ENCODE measurements around the gene RAB5A. TPM values are rescaled to one million over a fixed set of nuclear protein-coding genes. Genes with fewer than 3 reads are reported as not detected.
A peak's percentile ranks its signal among the peaks of the same experiment; 100 is the strongest.

The RAB5A gene
- total RNA-seq, 1 experiment from 2014 or later = 86.8 TPM

DNA sequence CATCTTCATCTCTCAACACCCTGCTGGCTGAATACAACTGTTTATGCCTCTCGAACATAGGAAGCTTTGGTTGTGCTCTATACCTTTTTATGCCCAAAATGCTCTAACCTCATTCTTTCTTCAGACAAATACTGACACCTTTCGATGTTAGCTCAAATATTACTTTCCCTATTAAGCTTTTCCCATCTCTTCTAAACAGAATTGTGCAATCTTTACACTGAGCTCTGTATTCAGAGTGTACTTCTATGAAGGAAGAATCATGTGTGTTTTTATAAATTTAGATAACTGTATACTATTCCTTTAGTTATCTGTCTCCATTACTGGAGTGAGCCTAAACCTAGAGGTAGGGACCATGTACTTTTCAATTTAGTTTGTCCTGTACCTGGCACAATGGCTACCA lies 14.5 kb upstream of the RAB5A start:
- no peak for DNase-seq
- TF ChIP-seq, protein P1, sequence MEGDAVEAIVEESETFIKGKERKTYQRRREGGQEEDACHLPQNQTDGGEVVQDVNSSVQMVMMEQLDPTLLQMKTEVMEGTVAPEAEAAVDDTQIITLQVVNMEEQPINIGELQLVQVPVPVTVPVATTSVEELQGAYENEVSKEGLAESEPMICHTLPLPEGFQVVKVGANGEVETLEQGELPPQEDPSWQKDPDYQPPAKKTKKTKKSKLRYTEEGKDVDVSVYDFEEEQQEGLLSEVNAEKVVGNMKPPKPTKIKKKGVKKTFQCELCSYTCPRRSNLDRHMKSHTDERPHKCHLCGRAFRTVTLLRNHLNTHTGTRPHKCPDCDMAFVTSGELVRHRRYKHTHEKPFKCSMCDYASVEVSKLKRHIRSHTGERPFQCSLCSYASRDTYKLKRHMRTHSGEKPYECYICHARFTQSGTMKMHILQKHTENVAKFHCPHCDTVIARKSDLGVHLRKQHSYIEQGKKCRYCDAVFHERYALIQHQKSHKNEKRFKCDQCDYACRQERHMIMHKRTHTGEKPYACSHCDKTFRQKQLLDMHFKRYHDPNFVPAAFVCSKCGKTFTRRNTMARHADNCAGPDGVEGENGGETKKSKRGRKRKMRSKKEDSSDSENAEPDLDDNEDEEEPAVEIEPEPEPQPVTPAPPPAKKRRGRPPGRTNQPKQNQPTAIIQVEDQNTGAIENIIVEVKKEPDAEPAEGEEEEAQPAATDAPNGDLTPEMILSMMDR (conservative IDR thresholded peaks at IDR 0.05; ENCODE audit: low read depth, low read length) = no peak
- TF ChIP-seq EZH2phosphoT487 (IDR thresholded peaks at IDR 0.05; ENCODE audit: borderline replicate concordance, low read length) (no peak), EZH2 (IDR thresholded peaks at IDR 0.05; ENCODE audit: low read length, unreplicated experiment) (no peak)
- H3K27ac ChIP-seq (ENCODE audit: low read length) = peak overlapping the region; percentile 65
- H4K20me1 ChIP-seq (ENCODE audit: low read length) = no peaks in the 10 kb centered on the region
- peaks cover 17% of the 10 kb centered on the region for H3K4me1 ChIP-seq (ENCODE audit: insufficient read depth, low read length)
- H3K4me2 ChIP-seq (ENCODE audit: low read length) = peak overlapping the region; percentile 35; the same call in 1 of the 2 replicates
- H3K9me2 ChIP-seq (replicated peaks; ENCODE audit: low read length) = no peaks in the 10 kb centered on the region
- no peaks in the 10 kb centered on the region for H3K9me3 ChIP-seq (ENCODE audit: low read length)
- H3K9ac ChIP-seq (ENCODE audit: low read length) = no peak overlapping the region
- no peaks in the 10 kb centered on the region for H3F3A ChIP-seq (ENCODE audit: low read length, unreplicated experiment)
- no TSS peak for BruUV-seq (replicated peaks)
- H3K36me3 ChIP-seq (ENCODE audit: low read depth, low read length) = no peaks in the 10 kb centered on the region
- no peaks in the 10 kb centered on the region for H3K27me3 ChIP-seq (ENCODE audit: low read length)
- ChIA-PET POLR2A (ENCODE audit: unreplicated experiment) (no interaction called here), CTCF (no interaction called here)
- H3K79me2 ChIP-seq (ENCODE audit: low read length) = no peaks in the 10 kb centered on the region
- no peak overlapping the region for H3K4me3 ChIP-seq (ENCODE audit: low read length)
- ATAC-seq = no peak
- intact Hi-C loops (cut with micrococcal nuclease) = no loop called here
- no peak overlapping the region for H2AFZ ChIP-seq (ENCODE audit: low read length)

DNA sequence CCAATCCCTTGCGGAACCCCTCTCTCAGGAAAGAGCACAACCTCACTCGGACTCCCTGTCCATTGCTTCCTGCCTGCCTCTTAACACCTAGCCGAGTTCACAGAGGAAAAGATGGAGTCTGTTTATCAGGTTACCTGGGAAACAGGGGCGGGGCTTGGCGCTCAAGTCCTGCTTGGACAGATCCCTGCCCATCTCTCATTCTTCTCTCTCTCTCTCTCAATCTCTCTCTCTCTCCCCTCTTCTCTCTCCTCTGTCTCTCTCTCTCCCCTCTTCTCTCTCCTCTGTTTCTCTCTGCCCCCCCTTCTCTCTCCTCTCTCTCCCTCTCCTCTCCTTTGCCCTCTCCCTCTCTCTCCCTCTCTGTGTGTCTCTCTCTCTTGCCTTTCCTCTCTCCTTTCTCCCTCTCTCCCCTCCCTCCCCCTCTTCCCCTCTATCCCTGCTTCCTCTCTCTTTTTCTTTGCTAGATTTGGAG lies 12.8 kb upstream of the RAB5A start, which contains the start of gene EFHB:
TSS of gene EFHB (minus strand) at position 120 of the 469 bp plus-strand sequence. CDS start 199 bp downstream, outside the sequence.
- TF ChIP-seq, protein P1 (conservative IDR thresholded peaks at IDR 0.05; ENCODE audit: low read depth, low read length) = no peak
- TF ChIP-seq EZH2phosphoT487 (IDR thresholded peaks at IDR 0.05; ENCODE audit: borderline replicate concordance, low read length) (no peak), EZH2 (IDR thresholded peaks at IDR 0.05; ENCODE audit: low read length, unreplicated experiment) (no peak)
- H3K4me3 ChIP-seq (ENCODE audit: low read length) = no peak within 1 kb of the TSS
- DNase-seq (peak; percentile 25), ATAC-seq (no peak)
- H3K79me2 ChIP-seq (ENCODE audit: low read length) = no peaks in the 10 kb centered on the region
- ChIA-PET POLR2A (ENCODE audit: unreplicated experiment) (no interaction called here), CTCF (no interaction called here)
- H3K36me3 ChIP-seq (ENCODE audit: low read depth, low read length) = no peaks in the 10 kb centered on the region
- H3K4me2 ChIP-seq (ENCODE audit: low read length) = no peak within 1 kb of the TSS
- BruUV-seq (replicated peaks) = no TSS peak
- no peaks in the 10 kb centered on the region for H3K27me3 ChIP-seq (ENCODE audit: low read length)
- H3F3A ChIP-seq (ENCODE audit: low read length, unreplicated experiment) = no peaks in the 10 kb centered on the region
- H2AFZ ChIP-seq (ENCODE audit: low read length) = 0 out of 2 replicates have a peak within 1 kb of the TSS, but pooled peaks have one; percentile 9
- intact Hi-C loops (cut with micrococcal nuclease) = no loop called here
- H3K9me3 ChIP-seq (ENCODE audit: low read length) = no peaks in the 10 kb centered on the region
- no peak within 1 kb of the TSS for H3K9ac ChIP-seq (ENCODE audit: low read length)
- no peaks in the 10 kb centered on the region for H4K20me1 ChIP-seq (ENCODE audit: low read length)
- H3K27ac ChIP-seq (ENCODE audit: low read length) = no peak within 1 kb of the TSS
- no peaks in the 10 kb centered on the region for H3K9me2 ChIP-seq (replicated peaks; ENCODE audit: low read length)
- H3K4me1 ChIP-seq (ENCODE audit: insufficient read depth, low read length) = peaks cover 17% of the 10 kb centered on the region

DNA sequence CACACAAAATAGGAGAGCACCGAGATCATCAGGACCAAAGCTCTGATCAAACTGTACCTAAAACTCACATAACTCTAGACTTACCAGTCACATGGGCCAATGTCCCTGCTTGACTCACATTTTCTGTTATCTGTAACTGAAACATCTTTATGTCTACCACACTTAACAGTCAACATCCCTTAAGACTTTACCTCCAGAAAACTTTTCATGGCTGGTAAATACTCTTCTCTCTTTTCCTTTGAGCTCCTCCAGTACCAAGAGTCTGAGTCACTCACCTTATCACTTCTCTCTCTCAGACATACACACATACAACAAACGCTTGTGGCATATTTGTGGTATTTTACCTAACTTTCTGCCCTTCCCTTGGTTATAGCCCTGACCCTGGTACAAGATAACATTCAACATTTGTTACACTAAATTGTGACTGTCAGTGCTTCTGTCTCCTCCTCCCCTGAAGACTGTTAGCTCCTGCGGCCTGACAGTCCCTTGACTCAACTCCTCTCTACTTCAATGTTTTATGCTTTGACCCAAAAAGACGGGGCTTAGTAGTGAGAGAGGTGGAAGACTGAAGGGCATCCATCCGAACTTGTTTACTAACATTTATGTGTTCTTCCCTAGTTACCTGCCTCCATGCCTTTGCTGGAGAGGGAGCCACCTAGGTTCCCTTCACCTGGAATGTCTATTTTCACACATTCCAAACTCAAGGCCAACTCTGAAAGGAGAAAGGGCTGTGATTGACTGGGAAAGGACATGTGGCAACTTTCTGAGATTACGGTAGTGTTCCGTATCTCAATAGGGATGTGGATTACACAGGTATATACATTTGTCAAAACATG lies 9.2 kb upstream of the RAB5A start:
- Histone ChIP-seq H3K9me3 (ENCODE audit: low read length) (no peaks in the 10 kb centered on the region), H3K27me3 (ENCODE audit: low read length) (no peaks in the 10 kb centered on the region), H2AFZ (ENCODE audit: low read length) (no peak overlapping the region), H3K4me1 (ENCODE audit: insufficient read depth, low read length) (no peaks in the 10 kb centered on the region), H3K4me2 (ENCODE audit: low read length) (no peak overlapping the region), H3F3A (ENCODE audit: low read length, unreplicated experiment) (no peaks in the 10 kb centered on the region), H3K9ac (ENCODE audit: low read length) (no peak overlapping the region), H3K27ac (ENCODE audit: low read length) (no peak overlapping the region), H3K4me3 (ENCODE audit: low read length) (no peak overlapping the region), H3K36me3 (ENCODE audit: low read depth, low read length) (no peaks in the 10 kb centered on the region), H4K20me1 (ENCODE audit: low read length) (no peaks in the 10 kb centered on the region), H3K79me2 (ENCODE audit: low read length) (no peaks in the 10 kb centered on the region), H3K9me2 (replicated peaks; ENCODE audit: low read length) (no peaks in the 10 kb centered on the region)
- ATAC-seq (peak; percentile 51), DNase-seq (peak; percentile 34)
- CTCF ChIA-PET = no interaction called here
- TF ChIP-seq, protein P1 (conservative IDR thresholded peaks at IDR 0.05; ENCODE audit: low read depth, low read length) = no peak
- no peak for TF ChIP-seq EZH2phosphoT487 (IDR thresholded peaks at IDR 0.05; ENCODE audit: borderline replicate concordance, low read length)
- no peak for TF ChIP-seq EZH2 (IDR thresholded peaks at IDR 0.05; ENCODE audit: low read length, unreplicated experiment)
- intact Hi-C loops (cut with micrococcal nuclease) = no loop called here
- POLR2A ChIA-PET (ENCODE audit: unreplicated experiment) = no interaction called here
- BruUV-seq (replicated peaks) = no TSS peak

All from PC-3 (cell line).